Measurements from ENCODE around the gene TTPAL. TPM values are rescaled to one million over a fixed set of nuclear protein-coding genes. Genes with fewer than 3 reads are reported as not detected.
A peak's percentile ranks its signal among the peaks of the same experiment; 100 is the strongest.

Gene TTPAL
- total and polyA plus RNA-seq, 4 donors: 11.6 to 39.7 (median 17.6) TPM

- no peaks in the 10 kb centered on the region for H3K9me3 ChIP-seq (ENCODE audit: control insufficient read depth in 4 of 4, low read length in 3 of 4)
- no peaks in the 10 kb centered on the region for H3K27me3 ChIP-seq (ENCODE audit: control insufficient read depth in 4 of 4, insufficient read depth in 4 of 4, low read length in 3 of 4)
- no peak for TF ChIP-seq FOXA1 (IDR thresholded peaks at IDR 0.05)
- TF ChIP-seq YY1 (IDR thresholded peaks at IDR 0.05): no peak
- DNase-seq (ENCODE audit: low spot score): no peak
- no peak overlapping the region for H3K9ac ChIP-seq (ENCODE audit: low read depth in 1 of 2, low read length in 2 of 2)
- H3K36me3 ChIP-seq (ENCODE audit: control insufficient read depth in 4 of 4, insufficient read depth in 3 of 4, low read depth in 1 of 4, low read length in 3 of 4): peaks cover 2 to 6% (median 3%) of the 10 kb centered on the region in 4 donors
- peaks cover 10 to 33% (median 25%) of the 10 kb centered on the region in 4 donors for H3K4me1 ChIP-seq (ENCODE audit: control insufficient read depth in 4 of 4, insufficient read depth in 4 of 4, low read length in 3 of 4)
- WGBS: 72% methylated on average over 3 of the region's 3 CpGs
- no peak overlapping the region for H3K4me3 ChIP-seq (ENCODE audit: low read depth in 1 of 3, low read length in 3 of 3)
- no peak overlapping the region for H3K27ac ChIP-seq (ENCODE audit: low read depth in 1 of 2, low read length in 2 of 2)
Measured at GRCh38 chr20:44518248-44518647, 42.6 kb downstream of the TTPAL start.

GRCh38 chr20:44520881-44521280, 45.2 kb downstream of the TTPAL start:
- WGBS: 58% methylated on average over 3 of the region's 3 CpGs
- Histone ChIP-seq H3K9ac (ENCODE audit: low read depth in 1 of 2, low read length in 2 of 2) (peak overlapping the region; percentile 83 to 96), H3K27me3 (ENCODE audit: control insufficient read depth in 4 of 4, insufficient read depth in 4 of 4, low read length in 3 of 4) (no peaks in the 10 kb centered on the region), H3K9me3 (ENCODE audit: control insufficient read depth in 4 of 4, low read length in 3 of 4) (no peaks in the 10 kb centered on the region), H3K27ac (ENCODE audit: low read depth in 1 of 2, low read length in 2 of 2) (peak overlapping the region; percentile 98 to 100), H3K4me1 (ENCODE audit: control insufficient read depth in 4 of 4, insufficient read depth in 4 of 4, low read length in 3 of 4) (peaks cover 8 to 33% (median 24%) of the 10 kb centered on the region in 4 donors), H3K36me3 (ENCODE audit: control insufficient read depth in 4 of 4, insufficient read depth in 3 of 4, low read depth in 1 of 4, low read length in 3 of 4) (peaks cover 0 to 3% (median 0%) of the 10 kb centered on the region in 4 donors), H3K4me3 (ENCODE audit: low read depth in 1 of 3, low read length in 3 of 3) (peak overlapping the region; percentile 85 to 93 (median 93))
- no peak for DNase-seq (ENCODE audit: low spot score)
- TF ChIP-seq ZBTB33 (IDR thresholded peaks at IDR 0.05) (no peak), RAD21 (IDR thresholded peaks at IDR 0.05) (no peak)

- no peaks in the 10 kb centered on the region for H3K27me3 ChIP-seq (ENCODE audit: control insufficient read depth in 4 of 4, insufficient read depth in 4 of 4, low read length in 3 of 4)
- under 1% methylated on average over 49 of the region's 49 CpGs for WGBS
- H3K36me3 ChIP-seq (ENCODE audit: control insufficient read depth in 4 of 4, insufficient read depth in 3 of 4, low read depth in 1 of 4, low read length in 3 of 4): peaks cover 0 to 3% (median 0%) of the 10 kb centered on the region in 4 donors
- peak within 1 kb of the TSS; percentile 98 to 100 for H3K27ac ChIP-seq (ENCODE audit: low read depth in 1 of 2, low read length in 2 of 2)
- H3K9ac ChIP-seq (ENCODE audit: low read depth in 1 of 2, low read length in 2 of 2): peak within 1 kb of the TSS; percentile 83 to 96
- H3K9me3 ChIP-seq (ENCODE audit: control insufficient read depth in 4 of 4, low read length in 3 of 4): no peaks in the 10 kb centered on the region
- peaks cover 5 to 28% (median 23%) of the 10 kb centered on the region in 4 donors for H3K4me1 ChIP-seq (ENCODE audit: control insufficient read depth in 4 of 4, insufficient read depth in 4 of 4, low read length in 3 of 4)
- peak within 1 kb of the TSS; percentile 85 to 93 (median 93) for H3K4me3 ChIP-seq (ENCODE audit: low read depth in 1 of 3, low read length in 3 of 3)
- DNase-seq (ENCODE audit: low spot score): peak; percentile 97
- TF ChIP-seq FOXA2 (IDR thresholded peaks at IDR 0.05) (peak; percentile 54), GABPA (IDR thresholded peaks at IDR 0.05 in 1 of 2, conservative IDR thresholded peaks at IDR 0.05 in 1 of 2) (peak; percentile 62 to 90), REST (IDR thresholded peaks at IDR 0.05) (peak; percentile 23), FOXA1 (IDR thresholded peaks at IDR 0.05) (no peak), NR2F2 (IDR thresholded peaks at IDR 0.05) (peak; percentile 7), YY1 (IDR thresholded peaks at IDR 0.05) (peak; percentile 96), ZBTB33 (IDR thresholded peaks at IDR 0.05) (peak; percentile 45), RXRA (IDR thresholded peaks at IDR 0.05) (peak; percentile 61 to 79), CTCF (IDR thresholded peaks at IDR 0.05; ENCODE audit: low read depth, low read length, missing input control) (no peak), TAF1 (conservative IDR thresholded peaks at IDR 0.05) (no peak), HNF4G (IDR thresholded peaks at IDR 0.05) (no peak), EGR1 (IDR thresholded peaks at IDR 0.05; ENCODE audit: low read depth in 2 of 2) (peak in 1 of 2 donors; percentile 20), RAD21 (IDR thresholded peaks at IDR 0.05) (peak; percentile 9 to 40), JUND (IDR thresholded peaks at IDR 0.05) (peak; percentile 81 to 93), ATF3 (IDR thresholded peaks at IDR 0.05) (peak; percentile 35), SP1 (IDR thresholded peaks at IDR 0.05) (peak; percentile 92)
Measured at GRCh38 chr20:44521484-44522481, 46.1 kb downstream of the TTPAL start, which contains the start of gene SERINC3. SERINC3 (minus strand) TSS chr20:44522070; CDS start chr20:44521951, 119 bp downstream.
